Effector CD4-positive, alpha-beta T cell (primary cell): ENCODE results near the gene RNF220.

ENCODE experiments used
- DNase-seq: peaks from one replicate; pipeline ENCODE4 v3.0.0-alpha.2; 2020

RNF220 gene

DNA sequence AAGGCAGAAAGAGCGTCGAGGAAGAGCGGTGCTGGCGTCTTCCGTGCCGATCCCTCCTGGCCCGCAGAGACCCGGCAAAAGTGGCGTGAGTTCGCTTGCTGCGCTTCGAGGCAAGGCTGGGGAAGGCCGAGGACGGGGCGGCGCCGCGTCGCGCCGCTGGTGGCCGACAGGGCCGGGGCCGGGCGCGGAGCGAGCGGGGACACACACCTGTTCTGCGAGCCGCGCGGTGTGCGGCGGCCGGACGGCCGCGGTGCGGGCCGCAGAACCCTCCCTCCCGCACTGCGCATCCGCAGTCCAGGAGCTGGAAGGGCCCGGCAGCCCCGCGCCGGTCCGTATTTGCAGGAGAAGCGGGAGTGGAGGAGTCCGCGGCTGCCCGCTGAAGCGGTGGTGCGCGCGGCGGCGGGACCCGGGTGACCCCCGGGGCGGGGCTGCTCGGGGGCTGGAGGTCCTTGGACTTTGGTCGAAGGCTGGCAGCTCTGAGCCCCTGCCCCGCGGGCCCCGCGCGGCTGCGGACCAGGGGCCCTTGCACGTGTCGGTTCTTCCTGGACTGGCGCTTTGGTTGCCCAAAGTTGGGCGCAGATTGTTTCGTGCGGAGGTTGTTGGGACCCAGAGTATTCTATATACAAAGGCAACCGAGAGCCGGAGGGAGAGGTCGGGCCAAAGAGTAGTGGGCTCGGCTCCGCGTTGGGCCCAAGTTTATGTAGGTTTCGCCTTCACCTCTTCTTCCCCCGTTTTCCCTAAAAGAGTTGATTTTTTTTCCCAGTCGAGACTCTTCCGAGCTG, 2.6 kb downstream of the RNF220 start:
- DNase-seq, result no peak

- no peak for DNase-seq
Observed at GRCh38 chr1:44408212-44408582, 3.1 kb downstream of the RNF220 start.

- DNase-seq, result no peak
Observed at GRCh38 chr1:44408632-44409602, 3.9 kb downstream of the RNF220 start.

GRCh38 chr1:44409757-44410156, 4.7 kb downstream of the RNF220 start:
- DNase-seq, result no peak

- DNase-seq, result no peak
Observed at GRCh38 chr1:44411861-44412260, 6.8 kb downstream of the RNF220 start.

DNA sequence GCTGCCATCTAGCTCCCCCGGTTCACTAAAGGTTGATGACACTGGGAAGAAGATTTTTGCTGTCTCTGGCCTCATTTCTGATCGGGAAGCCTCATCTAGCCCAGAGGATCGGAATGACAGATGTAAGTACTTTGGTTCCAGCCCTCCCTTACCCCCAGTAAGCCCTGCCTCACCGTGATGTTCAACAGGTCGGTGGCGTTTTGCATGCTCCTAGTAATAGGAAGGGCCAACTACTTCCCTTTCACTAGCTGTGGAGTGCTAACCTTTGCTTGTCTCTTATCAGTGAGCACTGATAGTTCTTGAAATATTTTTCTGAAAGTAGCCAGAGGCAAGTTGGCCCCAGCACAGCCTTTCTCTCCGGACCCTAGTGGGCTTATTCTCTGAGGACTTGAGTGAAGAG, 7.5 kb downstream of the RNF220 start:
- no peak for DNase-seq

DNA sequence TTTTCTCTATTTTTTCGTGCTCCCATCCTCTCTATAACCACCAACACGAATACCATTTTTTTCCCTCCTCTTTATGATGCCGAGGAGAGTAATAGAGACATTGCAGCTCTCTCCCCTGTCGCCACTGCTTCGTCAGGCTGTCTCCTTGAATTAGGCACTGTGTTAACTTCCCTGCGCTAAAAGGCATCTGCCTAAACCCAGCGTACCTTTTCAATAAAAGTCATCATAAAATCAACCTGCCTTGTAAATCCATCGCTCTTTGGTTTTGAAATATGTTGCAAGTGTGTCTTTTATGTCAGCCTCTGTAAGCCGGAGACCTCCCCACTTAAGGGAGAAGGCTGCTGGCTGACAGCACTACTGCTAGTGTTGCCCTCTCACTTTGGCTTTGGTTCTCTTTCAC, 8.7 kb downstream of the RNF220 start:
- DNase-seq, result no peak

- DNase-seq, result no peak
Observed at GRCh38 chr1:44415013-44415412, 10.0 kb downstream of the RNF220 start.

DNA sequence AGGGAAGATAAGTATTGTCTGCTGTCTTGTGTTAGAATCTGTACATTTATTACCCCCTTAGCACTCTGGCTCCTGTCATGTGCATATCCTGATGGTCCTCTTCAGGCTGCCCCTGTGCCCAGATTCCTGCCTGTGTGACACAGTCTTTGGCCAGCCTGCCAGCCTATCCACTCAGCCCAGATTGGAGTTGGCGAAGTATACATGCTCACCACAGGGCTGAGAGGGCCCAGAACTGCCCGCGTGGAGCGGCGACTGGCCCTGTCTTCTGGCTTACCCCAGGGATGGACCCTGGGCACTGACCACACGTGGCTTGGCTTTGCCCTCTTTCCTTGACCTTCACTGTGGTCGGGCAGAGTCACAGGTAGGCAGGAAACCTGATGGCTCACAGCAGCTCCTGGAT, 11.4 kb downstream of the RNF220 start:
- no peak for DNase-seq

- DNase-seq, result no peak
Observed at GRCh38 chr1:44417351-44418021, 12.4 kb downstream of the RNF220 start.

DNA sequence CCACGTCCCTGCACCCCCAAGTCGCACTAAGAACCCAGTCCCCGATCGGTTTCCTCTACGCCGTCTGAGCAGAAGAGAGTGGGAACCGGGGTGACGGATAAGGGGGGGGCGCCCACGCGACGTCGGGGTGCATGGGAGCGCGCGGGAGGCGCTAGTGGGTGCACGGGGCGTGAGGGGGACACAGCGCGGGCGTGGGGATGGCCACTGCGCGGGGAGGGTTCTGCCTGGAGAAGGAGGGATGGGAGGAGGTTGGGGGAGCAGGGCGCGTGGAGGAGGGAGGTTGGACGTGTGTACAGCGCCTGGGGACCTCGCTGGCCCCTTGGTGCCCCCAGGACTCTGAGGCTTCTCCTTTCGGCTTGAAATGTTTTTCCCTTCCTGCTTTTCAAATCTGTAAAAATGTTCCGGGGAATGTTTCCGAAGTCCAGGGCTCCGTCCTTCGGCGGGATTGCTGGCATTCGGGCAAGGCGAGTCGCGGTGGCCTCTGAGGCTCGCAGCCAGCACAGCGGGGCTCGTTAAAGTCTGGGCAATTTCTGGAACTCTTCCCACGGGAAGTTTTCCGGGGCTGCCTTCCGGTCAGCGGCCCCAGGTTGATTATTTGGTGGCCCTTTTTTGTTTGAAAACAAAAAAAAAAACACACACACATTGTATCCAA, 13.1 kb downstream of the RNF220 start:
- DNase-seq, result no peak

- DNase-seq, result no peak
Observed at GRCh38 chr1:44419901-44420300, 14.8 kb downstream of the RNF220 start.

GRCh38 chr1:44420535-44420934, 15.5 kb downstream of the RNF220 start:
- no peak for DNase-seq

- no peak for DNase-seq
Observed at GRCh38 chr1:44421446-44421884, 16.4 kb downstream of the RNF220 start.

DNA sequence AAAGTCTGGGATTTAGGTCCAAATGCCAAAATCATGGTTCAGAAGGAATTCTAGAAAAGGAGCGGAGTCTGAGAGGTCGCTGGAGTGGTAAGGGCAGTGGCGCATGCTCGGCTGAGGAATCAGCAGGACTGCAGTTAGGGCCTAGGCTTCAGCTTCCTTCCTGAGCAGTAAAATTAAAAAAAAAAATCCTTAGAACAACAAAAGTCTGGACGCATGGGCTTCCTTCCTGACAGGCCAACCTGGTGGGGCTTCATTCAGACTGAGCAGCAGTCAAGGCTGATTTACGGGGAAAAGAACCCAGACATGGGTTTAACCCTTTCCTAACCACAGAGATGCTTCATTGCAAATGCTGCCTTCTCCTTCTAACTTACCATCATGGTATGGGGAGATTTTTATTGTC, 17.1 kb downstream of the RNF220 start:
- DNase-seq, result no peak

GRCh38 chr1:44423591-44424537, 18.8 kb downstream of the RNF220 start:
- no peak for DNase-seq

GRCh38 chr1:44424747-44425146, 19.7 kb downstream of the RNF220 start:
- DNase-seq, result no peak

DNA sequence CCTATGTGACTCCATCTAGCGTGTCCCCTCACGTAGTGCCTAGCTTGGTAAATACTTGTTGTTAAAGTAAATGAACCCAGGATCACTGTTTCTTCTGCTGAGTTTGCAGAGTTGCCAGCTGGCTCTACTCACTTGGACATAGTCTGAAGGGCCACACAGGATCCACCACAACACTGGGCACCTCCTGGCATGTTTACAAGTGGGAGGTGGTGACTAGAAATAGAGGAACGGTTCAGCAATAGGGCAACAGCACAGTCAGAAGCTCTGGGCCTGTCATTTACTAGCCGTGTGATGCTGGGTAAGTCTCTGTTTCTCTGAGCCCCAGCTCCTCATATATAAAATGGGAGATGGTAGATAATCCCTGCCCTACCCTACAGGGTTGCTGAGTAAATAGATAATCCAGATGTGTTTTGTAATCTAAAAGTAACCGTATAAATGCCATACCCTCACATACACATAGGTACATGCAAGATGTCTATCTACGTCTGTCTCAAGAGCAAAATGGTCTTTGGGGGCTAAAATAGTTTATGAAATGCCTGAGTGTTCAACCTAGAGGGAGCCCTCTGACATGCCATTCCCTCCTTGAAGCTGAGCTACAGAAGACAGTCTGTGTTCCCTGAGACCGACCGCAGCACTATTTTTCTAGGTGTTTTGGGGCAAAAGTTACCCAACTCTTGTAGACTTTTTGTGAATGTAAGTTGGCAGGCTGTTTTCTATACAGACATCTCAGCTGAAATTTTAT, 20.5 kb downstream of the RNF220 start:
- DNase-seq, result no peak

DNA sequence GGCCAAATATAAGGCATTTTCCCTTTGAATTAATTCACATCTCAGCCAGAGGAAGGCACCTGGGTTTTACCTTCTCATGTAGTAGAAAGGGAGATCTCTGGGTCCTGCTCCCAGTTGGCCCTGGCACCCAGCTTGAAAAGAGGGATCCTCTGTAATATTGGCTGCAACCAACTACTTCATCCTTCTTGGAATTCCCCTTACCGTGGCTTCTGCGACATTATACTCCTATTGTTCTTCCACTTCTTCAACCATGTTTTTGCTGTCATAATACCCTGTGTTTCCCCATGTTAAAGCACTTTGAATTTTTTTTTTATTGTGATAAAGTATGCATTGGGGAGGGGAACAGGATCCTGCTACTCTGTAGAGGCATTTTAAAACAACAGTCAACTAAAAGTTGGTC, 26.8 kb downstream of the RNF220 start:
- no peak for DNase-seq

DNA sequence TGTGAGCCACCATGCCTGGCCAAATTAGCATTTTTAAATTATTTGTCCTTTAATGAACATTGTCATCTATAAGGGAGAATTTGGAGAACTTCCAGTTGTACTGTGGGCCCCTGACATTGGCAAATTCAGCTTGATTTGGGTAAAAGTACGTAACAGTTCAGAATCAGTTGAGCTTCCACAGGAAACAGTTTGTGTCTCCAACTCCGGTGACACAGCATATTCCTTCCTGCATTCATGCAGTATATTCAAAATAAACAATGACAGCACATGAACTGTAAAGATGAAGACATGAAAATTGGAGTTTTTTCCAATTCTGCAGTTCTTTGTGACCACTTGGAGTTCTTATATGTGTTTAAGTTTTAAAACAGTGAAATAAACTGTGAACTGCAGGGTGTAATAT, 28.2 kb downstream of the RNF220 start:
- DNase-seq, result no peak
